ENCODE data around the gene SCD.

GRCh38 chr10:100307684-100308083, 39.3 kb upstream of the SCD start:
- TF ChIP-seq EZH2phosphoT487 (IDR thresholded peaks at IDR 0.05; ENCODE audit: insufficient read depth, low read depth) (no peak), EZH2 (IDR thresholded peaks at IDR 0.05; ENCODE audit: insufficient read depth, poor library complexity, severe bottlenecking) (no peak)
